OCI-LY3 (cell line): ENCODE results near the gene OSBPL6.

Experiments used
- H2AFZ ChIP-seq: fragments of 200-600, 300-600 bp; shearing (Covaris generic); 2 replicates; pipeline ENCODE4 v1.6.0; 2014; ENCODE audit warnings: antibody characterized with exemption, low read depth, low read length
- H3K27ac ChIP-seq: fragments of 200-600, 300-600 bp; sonication (generic); 2 replicates; pipeline ENCODE4 v1.5.1; 2014; ENCODE audit warnings: mild to moderate bottlenecking, low read length, moderate library complexity, mixed read lengths
- H3K27me3 ChIP-seq: fragments of 200-600, 300-600 bp; sonication (generic); 2 replicates; pipeline ENCODE4 v1.6.1; 2014; ENCODE audit warnings: low read depth, low read length, mixed read lengths
- H3K36me3 ChIP-seq: fragments of 200-600, 300-600 bp; sonication (generic); replicated peaks from 2 replicates; pipeline ENCODE3; 2014; ENCODE audit warnings: low read depth, low read length, mixed read lengths
- H3K4me1 ChIP-seq: fragments of 300-600, 200-600 bp; sonication (generic); 2 replicates; pipeline ENCODE4 v1.6.1; 2014; ENCODE audit warnings: low read length, mixed read lengths
- H3K4me2 ChIP-seq: fragments of 200-600, 300-600 bp; sonication (generic); 2 replicates; pipeline ENCODE4 v1.6.1; 2014; ENCODE audit warnings: low read length, mixed read lengths
- H3K4me3 ChIP-seq: fragments of 300-600, 200-600 bp; sonication (generic); 2 replicates; pipeline ENCODE4 v1.5.1; 2014; ENCODE audit warnings: antibody characterized with exemption, mild to moderate bottlenecking, low read length, moderate library complexity
- H3K79me2 ChIP-seq: fragments of 300-600, 200-600 bp; shearing (Covaris generic); 2 replicates; pipeline ENCODE4 v1.6.1; 2014; ENCODE audit warnings: mild to moderate bottlenecking, low read length, mixed read lengths
- H3K9ac ChIP-seq: fragments of 300-600, 200-600 bp; shearing (Covaris generic); 2 replicates; pipeline ENCODE4 v1.6.0; 2014; ENCODE audit warnings: mild to moderate bottlenecking, low read length, moderate library complexity
- H3K9me3 ChIP-seq: fragments of 200-600, 300-600 bp; shearing (Covaris generic); 2 replicates; pipeline ENCODE4 v1.6.1; 2014; ENCODE audit warnings: low read length, mixed read lengths; ENCODE audit not compliant: insufficient read depth
- H4K20me1 ChIP-seq: fragments of 200-600, 300-600 bp; sonication (generic); 2 replicates; pipeline ENCODE4 v1.6.1; 2016; ENCODE audit warnings: low read length, mixed read lengths; ENCODE audit not compliant: insufficient read depth
- EZH2phosphoT487 ChIP-seq: fragments of 200-600 bp; shearing (Covaris generic); IDR thresholded peaks from 2 replicates; pipeline ENCODE4 v1.6.1; 2018; ENCODE audit warnings: antibody characterized with exemption, mixed run types, low read depth
- TF ChIP-seq, protein P1 (sequence below): fragments of 200-600, 300-600 bp; sonication (generic); IDR thresholded peaks from 2 replicates; pipeline ENCODE4 v1.5.1; 2014; ENCODE audit warnings: antibody characterized with exemption, low read length, low read depth

The OSBPL6 gene

GRCh38 chr2:178426388-178426787 lies 232.1 kb downstream of the OSBPL6 start:
- Histone ChIP-seq H3K79me2 (no peaks in the 10 kb centered on the region), H3K27me3 (no peaks in the 10 kb centered on the region), H3K9ac (no peak overlapping the region), H3K4me3 (no peak overlapping the region), H3K4me2 (no peak overlapping the region), H3K27ac (no peak overlapping the region), H3K9me3 (no peaks in the 10 kb centered on the region), H3K4me1 (no peaks in the 10 kb centered on the region), H3K36me3 (peaks cover 56% of the 10 kb centered on the region), H4K20me1 (no peaks in the 10 kb centered on the region; the same call in 1 of the 2 replicates), H2AFZ (no peak overlapping the region)
- TF ChIP-seq, protein P1, sequence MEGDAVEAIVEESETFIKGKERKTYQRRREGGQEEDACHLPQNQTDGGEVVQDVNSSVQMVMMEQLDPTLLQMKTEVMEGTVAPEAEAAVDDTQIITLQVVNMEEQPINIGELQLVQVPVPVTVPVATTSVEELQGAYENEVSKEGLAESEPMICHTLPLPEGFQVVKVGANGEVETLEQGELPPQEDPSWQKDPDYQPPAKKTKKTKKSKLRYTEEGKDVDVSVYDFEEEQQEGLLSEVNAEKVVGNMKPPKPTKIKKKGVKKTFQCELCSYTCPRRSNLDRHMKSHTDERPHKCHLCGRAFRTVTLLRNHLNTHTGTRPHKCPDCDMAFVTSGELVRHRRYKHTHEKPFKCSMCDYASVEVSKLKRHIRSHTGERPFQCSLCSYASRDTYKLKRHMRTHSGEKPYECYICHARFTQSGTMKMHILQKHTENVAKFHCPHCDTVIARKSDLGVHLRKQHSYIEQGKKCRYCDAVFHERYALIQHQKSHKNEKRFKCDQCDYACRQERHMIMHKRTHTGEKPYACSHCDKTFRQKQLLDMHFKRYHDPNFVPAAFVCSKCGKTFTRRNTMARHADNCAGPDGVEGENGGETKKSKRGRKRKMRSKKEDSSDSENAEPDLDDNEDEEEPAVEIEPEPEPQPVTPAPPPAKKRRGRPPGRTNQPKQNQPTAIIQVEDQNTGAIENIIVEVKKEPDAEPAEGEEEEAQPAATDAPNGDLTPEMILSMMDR, result no peak
- TF ChIP-seq EZH2phosphoT487, result no peak

DNA sequence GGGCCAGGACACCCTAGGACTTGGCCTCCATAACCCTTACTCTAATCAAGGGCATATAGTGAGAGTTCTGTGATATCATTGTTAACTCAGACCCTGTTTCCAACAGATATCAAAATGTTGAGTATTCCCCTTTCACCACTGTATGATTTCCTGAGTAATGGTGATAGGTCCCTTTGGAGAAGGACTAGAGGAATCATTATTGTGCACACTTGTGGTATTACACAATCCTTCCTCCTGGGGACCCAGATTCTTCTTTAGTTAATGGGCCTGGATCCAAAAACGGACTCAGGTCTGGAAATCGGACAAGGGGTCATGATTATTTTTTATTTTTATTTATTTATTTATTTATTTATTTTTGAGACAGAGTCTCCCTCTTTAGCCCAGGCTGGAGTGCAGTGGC lies 233.1 kb downstream of the OSBPL6 start:
- no peak overlapping the region for H3K9ac ChIP-seq
- H3K9me3 ChIP-seq, result no peaks in the 10 kb centered on the region
- no peaks in the 10 kb centered on the region for H3K27me3 ChIP-seq
- H3K4me1 ChIP-seq, result no peaks in the 10 kb centered on the region
- H2AFZ ChIP-seq, result no peak overlapping the region
- peaks cover 66% of the 10 kb centered on the region for H3K36me3 ChIP-seq
- no peaks in the 10 kb centered on the region; the same call in 1 of the 2 replicates for H4K20me1 ChIP-seq
- no peak overlapping the region for H3K4me3 ChIP-seq
- H3K27ac ChIP-seq, result no peak overlapping the region
- no peaks in the 10 kb centered on the region for H3K79me2 ChIP-seq
- no peak overlapping the region for H3K4me2 ChIP-seq
- no peak for TF ChIP-seq EZH2phosphoT487
- TF ChIP-seq, protein P1, result no peak

GRCh38 chr2:178428396-178428806 lies 234.1 kb downstream of the OSBPL6 start:
- Histone ChIP-seq H3K9ac (no peak overlapping the region), H3K79me2 (no peaks in the 10 kb centered on the region), H3K27me3 (no peaks in the 10 kb centered on the region), H3K27ac (no peak overlapping the region), H4K20me1 (no peaks in the 10 kb centered on the region), H3K4me2 (no peak overlapping the region), H3K4me3 (no peak overlapping the region), H3K36me3 (peaks cover 76% of the 10 kb centered on the region), H3K9me3 (no peaks in the 10 kb centered on the region), H3K4me1 (no peaks in the 10 kb centered on the region), H2AFZ (no peak overlapping the region)
- no peak for TF ChIP-seq EZH2phosphoT487
- TF ChIP-seq, protein P1, result no peak

- H2AFZ ChIP-seq, result no peak overlapping the region
- no peak overlapping the region for H3K27ac ChIP-seq
- peaks cover 83% of the 10 kb centered on the region for H3K36me3 ChIP-seq
- H3K4me3 ChIP-seq, result no peak overlapping the region
- H3K4me1 ChIP-seq, result no peaks in the 10 kb centered on the region
- no peak for TF ChIP-seq EZH2phosphoT487
- TF ChIP-seq, protein P1, result no peak
- no peaks in the 10 kb centered on the region for H4K20me1 ChIP-seq
- no peaks in the 10 kb centered on the region for H3K9me3 ChIP-seq
- H3K4me2 ChIP-seq, result no peak overlapping the region
- no peaks in the 10 kb centered on the region for H3K79me2 ChIP-seq
- H3K27me3 ChIP-seq, result no peaks in the 10 kb centered on the region
- H3K9ac ChIP-seq, result no peak overlapping the region
Observed at GRCh38 chr2:178429336-178429735, 235.0 kb downstream of the OSBPL6 start.
